GM19395 (cell line): ENCODE results near the gene SAYSD1.

ENCODE experiments used
- ATAC-seq: cut with Tn5 transposase; IDR thresholded peaks from one replicate; pipeline ENCODE4 v1.9.1; 2021; ENCODE audit warnings: mild to moderate bottlenecking, moderate library complexity; ENCODE audit not compliant: unreplicated experiment

Gene SAYSD1

GRCh38 chr6:39108041-39108839 lies 6.7 kb downstream of the SAYSD1 start:
- no peak for ATAC-seq

- ATAC-seq: no peak
These were observed 7.3 kb downstream of the SAYSD1 start for GRCh38 chr6:39107641-39108040.

- ATAC-seq: no peak
These were observed 8.0 kb downstream of the SAYSD1 start for GRCh38 chr6:39107034-39107433.

- no peak for ATAC-seq
These were observed 10.5 kb downstream of the SAYSD1 start for GRCh38 chr6:39104528-39104927.

DNA sequence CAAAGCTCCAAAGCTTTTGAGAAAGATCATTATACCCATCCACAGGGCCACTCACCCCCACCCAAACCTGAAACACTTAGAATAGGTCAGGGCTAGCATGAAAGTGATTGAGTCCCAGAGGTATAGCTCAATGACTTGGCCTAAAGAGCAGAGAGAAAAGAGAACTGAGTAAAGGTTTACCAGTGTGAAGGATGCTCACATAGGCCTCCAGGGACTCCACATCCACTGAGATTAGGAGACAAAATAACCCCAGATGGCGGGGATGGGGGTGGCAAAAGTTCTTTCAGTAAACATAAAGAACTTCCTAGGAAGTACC lies 12.2 kb downstream of the SAYSD1 start:
- ATAC-seq: no peak

DNA sequence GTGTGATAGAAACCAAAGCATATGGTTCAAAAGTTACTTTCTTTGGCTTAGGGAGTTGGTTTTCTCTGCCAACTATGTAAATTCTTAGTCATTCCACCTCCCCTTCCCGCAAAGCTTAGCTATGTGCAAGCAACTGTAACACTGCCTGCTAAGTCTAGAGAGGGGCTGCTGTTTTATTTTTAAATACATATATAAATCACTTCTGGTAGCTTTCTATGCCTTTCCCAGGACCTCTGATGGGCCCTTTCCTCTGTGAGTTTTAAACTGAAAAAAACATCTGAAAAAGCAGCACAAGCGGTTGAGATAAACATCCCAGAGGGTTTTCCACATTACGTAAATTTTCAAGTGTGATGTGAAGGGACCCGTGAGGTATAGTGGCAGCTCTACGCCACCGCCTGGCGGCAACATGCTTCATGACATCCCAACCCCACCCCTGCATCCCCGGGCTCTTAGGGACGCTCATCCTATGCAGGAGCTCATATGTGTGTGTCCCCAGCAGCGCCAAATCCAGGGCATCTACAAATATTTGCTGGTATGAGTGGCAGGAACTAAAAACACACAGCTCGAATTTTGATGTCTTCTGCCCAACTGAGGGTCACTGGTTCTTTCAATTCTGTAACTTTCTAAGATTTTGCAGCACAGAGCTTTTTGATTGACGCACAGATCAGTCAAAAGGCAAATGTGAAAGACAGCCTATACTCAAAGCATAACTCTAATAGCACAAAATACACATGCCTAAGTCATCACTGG lies 12.7 kb downstream of the SAYSD1 start:
- ATAC-seq: no peak

DNA sequence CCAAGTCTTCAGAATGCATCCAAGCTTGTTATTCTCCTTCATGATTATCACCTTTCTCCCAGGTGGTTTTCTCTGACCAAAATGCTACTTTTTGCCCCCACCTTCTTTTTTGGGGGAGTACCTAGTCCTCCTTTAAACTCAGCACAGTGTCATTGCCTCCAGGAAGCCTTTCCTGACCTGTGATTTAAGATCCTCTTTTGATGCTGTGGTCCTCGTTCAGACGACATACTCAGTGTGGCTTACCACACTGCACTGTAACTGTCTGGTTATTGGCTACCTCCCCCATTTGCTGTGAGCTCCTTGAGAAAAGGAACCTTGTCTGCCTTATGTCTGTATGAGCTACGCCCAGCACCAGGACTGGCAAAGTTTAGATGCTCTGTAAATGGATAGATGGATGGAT lies 14.6 kb downstream of the SAYSD1 start:
- ATAC-seq: no peak

- ATAC-seq: no peak
These were observed 19.4 kb downstream of the SAYSD1 start for GRCh38 chr6:39095578-39095977.

- ATAC-seq: no peak
These were observed 21.8 kb downstream of the SAYSD1 start for GRCh38 chr6:39093149-39093708.

GRCh38 chr6:39092124-39092523 lies 22.9 kb downstream of the SAYSD1 start:
- no peak for ATAC-seq

- ATAC-seq: no peak
These were observed 23.8 kb downstream of the SAYSD1 start for GRCh38 chr6:39091220-39091619.

DNA sequence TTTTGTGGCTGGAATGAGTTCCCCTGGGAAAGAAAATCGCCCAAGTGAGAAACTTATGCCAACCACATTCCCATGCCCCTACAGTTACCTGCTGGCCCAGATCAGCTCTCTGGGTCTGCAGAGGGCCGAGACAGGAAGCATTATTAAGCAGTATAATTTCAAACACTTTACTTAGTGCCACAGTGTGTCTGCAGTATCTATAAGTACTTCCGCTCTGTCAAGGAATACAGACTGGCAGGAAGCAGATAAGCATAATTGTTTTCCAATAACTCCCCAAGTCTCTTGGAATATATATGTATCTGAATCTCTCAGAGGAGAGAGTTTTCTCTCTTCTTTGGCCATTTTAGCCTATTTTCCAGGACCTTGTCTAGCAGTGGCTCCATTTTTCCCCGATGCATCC lies 24.9 kb downstream of the SAYSD1 start:
- ATAC-seq: no peak

DNA sequence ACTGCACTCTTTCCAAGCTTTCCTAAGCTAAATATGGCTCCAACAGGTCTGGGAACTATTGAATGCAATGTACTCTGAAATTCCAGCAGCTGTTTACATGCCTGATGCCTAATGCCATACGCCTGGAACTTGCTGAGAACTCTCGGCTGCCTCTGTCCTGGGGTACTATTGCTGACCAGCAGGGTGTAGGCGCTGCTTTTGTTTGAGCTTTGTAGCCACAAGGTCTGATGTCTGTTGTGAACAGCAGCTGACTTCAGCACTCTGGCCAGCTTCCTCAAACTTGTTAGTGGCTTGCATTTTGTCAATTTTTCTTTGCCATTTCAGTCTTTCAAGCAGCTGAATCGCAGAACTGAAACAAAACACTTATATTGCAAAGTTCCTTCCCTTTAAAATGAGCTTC lies 26.7 kb downstream of the SAYSD1 start:
- no peak for ATAC-seq

DNA sequence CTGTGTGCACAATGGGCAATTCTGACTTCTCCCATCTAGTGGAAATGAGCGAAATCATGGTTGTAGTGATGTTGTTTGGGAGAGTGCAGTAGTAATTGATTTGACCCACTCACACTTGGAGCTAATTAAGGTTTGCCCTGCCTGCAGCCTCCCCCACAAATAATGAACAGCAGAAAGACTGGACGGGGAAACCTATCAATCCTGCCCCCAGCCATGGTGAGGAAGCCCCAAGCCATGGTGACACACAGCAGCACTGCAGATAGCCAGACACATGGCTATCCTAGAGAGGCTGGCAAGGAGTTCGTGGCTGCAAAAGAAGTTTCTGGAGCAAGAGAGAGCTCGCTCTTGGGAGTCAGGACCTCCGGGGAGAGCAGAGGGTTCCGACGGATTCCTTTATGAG lies 27.8 kb downstream of the SAYSD1 start:
- no peak for ATAC-seq

DNA sequence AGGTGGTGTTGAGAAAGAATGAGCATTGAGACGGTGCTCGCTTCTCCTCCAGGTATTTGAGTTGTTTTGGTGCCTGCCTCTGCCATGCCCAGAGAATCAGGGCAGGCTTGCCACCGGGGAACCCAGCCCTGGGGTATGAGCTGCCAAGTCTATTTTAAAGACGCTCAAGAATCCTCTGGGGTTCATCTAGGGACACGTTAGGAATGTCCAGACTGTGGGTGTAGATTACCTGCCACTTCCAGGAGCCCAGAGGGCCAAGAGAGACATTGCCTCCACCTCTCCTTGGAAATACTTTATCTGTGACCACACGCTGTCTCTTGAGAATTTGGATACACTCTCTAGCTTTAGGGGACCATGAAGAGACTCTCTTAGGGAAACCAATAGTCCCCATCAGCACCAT lies 28.3 kb downstream of the SAYSD1 start:
- ATAC-seq: no peak

DNA sequence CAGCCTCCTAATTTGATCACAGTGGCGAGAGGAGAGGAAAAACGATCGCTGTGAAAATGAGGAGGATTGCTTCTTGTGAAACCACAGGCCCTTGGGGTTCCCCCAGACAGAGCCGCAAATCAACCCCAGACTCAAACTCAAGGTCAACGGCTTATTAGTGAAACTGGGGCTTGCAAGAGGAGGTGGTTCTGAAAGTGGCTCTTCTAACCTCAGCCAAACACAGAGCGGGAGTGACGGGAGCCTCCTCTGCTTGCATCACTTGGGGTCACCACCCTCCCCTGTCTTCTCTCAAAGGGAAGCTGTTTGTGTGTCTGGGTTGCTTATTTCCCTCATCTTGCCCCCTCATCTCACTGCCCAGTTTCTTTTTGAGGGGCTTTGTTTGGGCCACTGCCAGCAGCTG lies 28.7 kb downstream of the SAYSD1 start:
- ATAC-seq: peak; percentile 84

DNA sequence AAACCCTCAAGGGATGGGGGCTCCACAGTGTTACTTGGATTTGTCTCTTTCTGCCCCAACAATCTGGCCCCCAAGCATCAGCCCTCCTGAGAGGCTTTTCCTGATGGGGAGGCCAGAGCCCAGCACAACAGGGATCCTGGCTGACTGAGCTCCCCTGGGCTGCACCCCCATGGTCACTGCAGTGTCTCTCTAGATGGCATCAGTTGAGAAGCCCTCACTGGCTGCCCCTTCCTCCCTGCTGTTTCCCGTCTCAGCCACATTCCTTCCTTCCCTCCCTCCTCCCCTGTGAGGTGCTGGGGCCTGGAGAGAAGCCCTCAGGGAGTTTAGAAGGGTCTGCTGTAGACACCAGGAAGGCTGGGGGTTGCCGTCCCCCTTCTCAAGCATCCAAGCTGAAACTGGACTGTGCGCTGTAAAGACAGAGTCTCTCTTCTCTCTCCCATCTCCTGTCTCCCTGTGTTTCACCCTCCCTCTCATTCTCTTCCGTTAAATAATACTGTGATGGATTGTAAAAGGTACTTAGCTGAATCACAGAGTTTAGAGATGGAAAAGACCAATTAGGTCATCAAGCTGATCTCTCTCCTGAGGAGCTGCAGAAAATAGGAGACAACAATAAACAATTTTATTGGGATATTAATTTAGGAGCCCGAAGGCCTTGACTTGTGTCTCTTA lies 29.7 kb downstream of the SAYSD1 start:
- ATAC-seq: no peak

- ATAC-seq: no peak
These were observed 30.5 kb downstream of the SAYSD1 start for GRCh38 chr6:39084506-39084905.

- ATAC-seq: no peak
These were observed 31.8 kb downstream of the SAYSD1 start for GRCh38 chr6:39083231-39083634.

- no peak for ATAC-seq
These were observed 32.7 kb downstream of the SAYSD1 start for GRCh38 chr6:39082310-39082709.

DNA sequence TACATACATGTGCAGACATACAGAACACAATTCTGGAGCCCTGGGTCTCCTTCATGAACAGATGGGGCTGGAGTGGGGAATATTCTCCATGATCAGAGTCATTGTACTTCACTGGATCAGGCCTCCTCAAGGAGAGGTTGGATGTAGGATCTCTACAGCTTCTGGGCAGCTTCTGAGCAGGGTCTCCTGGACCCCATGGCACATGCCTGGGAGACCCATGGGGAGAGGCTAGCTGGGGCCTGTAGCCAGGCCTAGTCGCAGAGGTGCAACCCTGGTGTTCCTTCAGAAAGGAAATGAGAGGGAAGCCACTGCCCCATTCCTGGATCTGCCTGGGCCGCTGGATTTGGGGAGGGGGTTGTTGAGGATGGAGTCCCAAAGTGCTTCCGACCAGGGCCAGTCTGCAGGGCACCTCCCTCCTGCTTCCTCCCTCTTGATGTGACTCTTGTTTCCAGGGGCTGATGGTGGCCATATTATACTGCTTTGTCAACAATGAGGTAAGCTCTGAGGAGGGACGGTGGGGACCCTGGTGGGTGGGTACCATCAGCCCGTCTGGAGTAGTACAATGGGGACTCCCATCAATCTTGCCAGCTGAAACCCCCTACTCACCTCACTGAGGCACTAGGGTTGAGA lies 34.6 kb downstream of the SAYSD1 start:
- ATAC-seq: no peak
